ENCODE measurements around the gene SLC22A14.
"Not testable (repeated sequence)": the region's sequence is repeated elsewhere in the genome, so short reads cannot be mapped to it uniquely, and the experiment has no call there.

Gene SLC22A14

DNA sequence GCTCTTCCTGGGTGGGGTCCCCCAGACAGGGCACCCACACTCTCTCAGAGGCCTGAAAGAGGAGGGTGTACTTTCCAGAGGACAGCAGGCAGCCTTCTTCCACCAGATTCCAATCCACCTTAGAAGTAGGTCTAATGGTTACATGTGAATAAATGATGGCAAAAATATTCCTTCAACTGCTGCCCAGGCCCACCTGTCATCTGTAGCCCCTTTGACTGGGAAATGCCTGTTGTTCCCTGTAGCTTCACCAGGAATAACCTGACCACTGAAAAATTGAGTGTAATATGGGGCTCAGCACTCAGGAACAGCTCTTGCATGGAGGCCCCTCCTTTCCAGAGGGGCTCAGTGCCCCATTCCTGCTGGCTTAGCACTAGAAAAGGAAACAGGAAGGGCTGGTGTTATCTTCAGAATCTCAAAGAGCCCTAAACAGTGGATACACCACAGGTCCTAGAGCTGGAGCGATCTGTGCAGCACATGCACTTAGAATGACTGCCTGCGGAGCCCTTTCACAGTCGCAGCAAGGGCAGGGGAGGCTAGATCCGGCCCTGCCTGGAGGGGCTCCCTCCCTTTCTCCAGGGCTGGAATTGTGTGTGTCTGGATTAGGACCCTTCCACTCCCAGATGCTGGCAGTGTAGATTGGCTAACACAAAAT lies 32.1 kb downstream of the SLC22A14 start:
- DNase-seq (ENCODE audit: low spot score): no peak

DNA sequence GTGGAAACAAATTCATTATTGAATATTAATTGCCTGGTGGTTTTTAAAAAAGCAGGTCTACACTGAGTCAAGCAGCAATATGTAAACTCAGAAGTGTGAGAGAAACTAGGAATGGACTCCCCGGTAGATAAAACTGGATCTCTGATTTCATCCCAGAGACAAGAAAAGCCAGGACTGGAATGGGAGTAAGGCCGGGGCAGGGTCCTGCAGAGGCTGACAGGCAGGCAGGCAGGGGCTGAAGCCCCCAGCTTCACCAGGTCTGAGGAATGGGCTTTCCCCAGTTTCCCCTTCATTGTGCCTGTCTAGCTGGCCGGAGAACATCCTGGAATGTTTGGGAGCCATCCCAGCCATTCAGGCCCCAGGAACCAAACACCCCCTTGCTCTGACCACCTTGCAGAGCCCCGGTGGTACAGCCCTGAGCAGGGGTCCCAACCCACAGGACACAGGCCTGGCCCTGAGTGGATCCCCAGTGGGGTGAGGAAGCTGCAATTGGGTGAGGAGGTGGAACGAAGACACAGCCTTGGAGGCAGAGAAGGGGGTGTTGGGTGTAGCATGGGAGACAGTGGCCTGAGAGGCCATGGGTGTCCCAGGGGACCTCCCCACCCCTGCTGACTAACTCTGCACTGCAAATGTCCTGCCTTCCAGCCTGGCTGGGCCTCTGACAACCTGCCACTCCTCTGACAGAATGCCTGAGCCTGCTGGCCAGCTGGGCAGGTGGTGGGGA lies 32.8 kb downstream of the SLC22A14 start:
- no peak for DNase-seq (ENCODE audit: low spot score)

DNA sequence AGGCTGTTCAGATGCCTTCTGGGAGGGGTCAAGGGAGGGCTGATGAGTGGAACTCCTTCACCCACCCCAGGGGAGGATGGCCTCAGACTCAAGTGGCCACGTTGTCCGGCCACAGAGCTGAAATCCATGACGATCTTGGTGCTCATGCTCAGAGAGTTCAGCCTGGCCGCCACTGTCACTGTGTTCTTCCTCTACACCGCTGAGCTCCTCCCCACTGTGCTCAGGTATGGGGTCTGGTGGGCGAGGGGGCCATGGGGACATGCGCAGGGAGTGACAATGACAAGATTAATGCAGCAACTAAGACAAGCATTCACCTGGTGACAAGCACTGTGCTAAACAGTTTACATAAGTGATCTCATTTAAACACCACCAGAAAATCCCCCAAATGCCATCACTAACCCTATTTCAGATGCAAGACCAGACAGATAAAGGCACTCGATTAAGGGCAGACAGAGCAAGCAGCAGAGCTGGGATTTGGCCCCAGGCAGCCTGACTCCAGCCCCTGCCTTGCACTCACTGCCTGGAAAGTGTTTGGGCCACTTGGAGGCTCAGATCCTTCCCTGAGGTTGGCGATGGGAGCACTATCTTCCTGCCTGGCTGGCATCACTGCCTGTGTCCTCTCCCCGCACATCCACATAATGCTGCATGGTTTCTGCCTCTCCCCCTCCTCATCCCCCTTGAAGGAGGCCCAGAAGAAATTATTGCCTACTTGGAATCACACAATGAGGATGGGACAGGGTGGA lies 33.6 kb downstream of the SLC22A14 start:
- DNase-seq (ENCODE audit: low spot score): no peak

DNA sequence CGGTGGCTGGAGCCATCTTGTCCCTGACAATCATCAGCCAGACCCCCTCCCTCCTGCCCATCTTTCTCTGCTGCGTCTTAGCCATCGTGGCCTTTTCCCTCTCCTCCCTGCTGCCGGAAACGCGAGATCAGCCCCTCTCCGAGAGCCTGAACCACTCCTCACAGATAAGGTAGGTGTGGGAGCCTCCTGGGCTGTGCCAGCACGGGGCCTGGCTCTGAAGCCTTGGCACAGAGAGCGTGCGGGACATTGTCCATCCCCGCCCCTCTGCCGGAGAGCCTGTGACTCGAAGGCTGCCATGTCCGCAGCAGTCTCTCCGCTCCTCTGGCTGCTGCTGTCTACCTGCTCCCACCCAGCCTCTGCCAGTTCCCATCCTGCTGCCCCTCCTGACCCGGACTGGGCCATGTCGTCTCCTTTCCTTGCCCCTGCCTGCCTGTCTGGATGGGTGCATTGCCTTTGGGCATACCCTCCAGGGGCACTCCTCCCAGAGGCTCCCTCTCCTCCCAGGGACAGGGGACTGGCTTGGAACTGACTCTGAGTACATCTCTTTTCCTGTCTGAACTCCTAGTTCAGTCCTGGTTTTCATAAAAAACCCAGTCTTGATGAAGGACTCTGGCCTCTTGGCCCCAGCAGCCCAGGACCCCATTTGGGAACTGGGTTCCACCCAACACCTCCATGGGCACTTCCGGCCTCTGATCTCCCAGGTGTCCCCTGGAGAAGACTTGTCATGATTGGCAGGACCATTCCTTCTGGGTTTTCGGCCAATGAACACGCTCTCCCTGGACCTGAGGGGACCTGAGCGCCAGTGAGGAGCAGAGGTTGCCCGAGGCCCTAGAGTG lies 34.5 kb downstream of the SLC22A14 start:
- no peak for DNase-seq (ENCODE audit: low spot score)

DNA sequence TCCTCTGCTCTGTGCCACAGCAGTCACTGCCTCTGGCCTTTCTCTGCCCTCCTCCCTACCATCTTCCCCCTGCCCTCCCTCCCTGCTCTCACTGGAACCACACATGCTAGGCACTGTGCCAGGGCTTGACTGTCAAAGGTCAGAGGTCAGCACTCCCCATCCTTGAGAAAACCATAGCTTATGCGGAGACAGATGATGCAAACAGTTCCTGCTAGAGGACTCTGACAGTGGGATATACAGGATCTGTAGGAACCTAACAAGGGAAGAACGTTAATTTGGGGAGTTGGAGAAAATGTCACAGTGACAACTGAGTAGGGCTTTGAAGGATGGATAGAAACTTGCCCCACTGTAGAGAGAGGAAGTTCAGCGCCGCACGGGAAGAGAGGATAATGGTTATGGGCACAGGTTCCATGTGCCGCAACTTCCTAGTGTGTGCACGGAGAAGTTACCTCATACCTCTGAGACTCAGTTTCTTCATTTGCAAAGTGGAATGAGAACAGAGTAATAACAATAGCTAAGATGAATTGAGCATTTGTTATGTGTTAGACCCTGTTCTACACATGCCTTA lies 35.2 kb downstream of the SLC22A14 start:
- no peak for DNase-seq (ENCODE audit: low spot score)

DNA sequence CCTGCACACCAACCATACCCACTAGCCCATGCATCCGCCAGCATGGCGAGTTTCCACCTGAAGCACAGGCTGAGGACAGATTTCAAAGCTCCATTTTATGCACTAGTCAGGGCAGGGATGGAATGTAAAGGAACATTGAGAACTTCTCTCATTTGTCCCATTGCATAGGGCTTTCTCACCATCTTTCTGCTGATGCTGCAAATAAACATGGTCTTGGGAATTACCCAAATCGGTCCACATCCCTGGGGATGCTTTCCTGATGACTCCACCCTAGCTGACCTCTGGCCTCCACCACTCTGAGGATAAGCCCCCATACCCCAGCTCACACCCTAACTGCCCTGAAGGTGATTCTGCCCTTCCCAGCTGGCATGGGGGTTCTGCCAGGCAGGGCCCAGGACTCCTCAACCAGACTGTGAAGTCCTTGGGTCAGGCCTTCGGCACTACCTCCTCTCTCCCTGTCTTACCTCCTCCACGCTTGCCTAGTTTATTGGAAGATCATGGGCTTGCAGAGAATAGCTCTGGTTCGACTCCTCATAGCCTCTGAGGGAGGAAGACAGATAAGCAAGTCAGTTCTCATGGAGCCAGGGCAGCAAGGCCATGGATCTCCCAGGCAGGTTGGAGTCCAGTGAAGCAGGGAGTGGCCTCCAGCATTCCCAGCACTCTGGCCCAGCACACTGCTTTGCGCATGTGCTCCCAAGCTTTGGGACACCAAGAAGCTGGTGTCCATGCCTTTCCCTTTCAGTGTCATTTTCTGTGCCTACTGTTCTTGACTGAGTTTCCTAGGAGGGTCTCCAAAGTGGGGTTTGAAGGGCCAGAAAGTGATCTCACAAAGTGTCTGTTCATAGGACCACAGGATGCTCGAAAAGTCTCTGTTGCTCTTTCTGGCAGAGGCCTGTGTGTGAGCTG lies 36.9 kb downstream of the SLC22A14 start:
- DNase-seq (ENCODE audit: low spot score): no peak

DNA sequence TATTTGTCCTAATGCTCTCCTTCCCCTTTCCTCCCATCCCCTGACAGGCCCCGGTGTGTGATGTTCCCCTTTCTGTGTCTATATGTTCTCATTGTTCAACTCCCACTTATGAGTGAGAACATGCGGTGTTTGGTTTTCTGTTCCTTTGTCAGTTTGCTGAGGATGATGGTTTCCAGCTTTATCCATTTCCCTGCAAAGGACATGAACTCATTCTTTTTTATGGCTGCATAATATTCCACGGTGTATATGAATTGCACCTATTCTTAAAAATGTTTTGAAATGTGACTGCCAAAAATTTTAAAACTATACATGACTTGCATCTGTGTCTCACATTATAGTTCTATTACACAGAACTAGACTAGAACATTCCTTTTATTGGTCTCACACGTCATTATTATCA lies 38.5 kb downstream of the SLC22A14 start:
- DNase-seq (ENCODE audit: low spot score): not testable (repeated sequence)

DNA sequence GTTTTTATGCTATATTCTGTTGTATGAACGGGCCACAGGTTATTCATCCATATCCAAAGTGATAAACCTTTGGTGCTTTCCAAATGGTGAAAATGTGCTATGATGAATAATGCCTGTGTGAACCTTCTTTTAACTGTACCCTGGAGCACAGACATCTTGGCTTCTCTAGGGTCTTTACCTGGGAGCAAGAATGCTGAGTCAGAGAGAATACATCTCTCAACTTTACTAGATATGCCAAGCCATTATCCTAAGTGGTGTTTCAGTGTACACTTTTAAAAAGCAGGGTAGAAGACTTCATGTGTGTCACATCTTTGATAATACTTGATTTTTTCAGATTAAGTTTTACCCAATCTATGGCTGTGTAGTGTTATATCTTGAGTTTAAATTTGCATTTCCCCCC lies 41.0 kb downstream of the SLC22A14 start:
- DNase-seq (ENCODE audit: low spot score): no peak

DNA sequence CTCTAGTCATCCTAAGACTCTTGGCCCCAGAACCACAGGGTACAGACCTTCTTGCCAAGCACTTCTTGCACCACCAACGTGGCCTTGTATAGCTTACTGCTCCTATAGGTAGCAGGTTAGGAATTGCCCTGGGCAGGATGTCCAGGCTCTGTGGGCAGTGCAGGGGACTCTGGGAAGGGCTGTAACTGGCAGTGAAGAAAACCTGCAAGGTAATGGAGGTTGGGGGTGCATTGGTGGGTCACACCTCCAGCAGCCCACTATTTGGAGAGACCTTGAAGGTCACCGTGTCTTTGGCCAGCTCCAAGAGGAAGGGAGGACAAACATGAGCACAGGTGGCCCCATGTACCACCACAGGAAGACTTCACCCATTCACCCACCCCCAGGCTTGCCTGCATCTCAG lies 43.2 kb downstream of the SLC22A14 start:
- no peak for DNase-seq (ENCODE audit: low spot score)

DNA sequence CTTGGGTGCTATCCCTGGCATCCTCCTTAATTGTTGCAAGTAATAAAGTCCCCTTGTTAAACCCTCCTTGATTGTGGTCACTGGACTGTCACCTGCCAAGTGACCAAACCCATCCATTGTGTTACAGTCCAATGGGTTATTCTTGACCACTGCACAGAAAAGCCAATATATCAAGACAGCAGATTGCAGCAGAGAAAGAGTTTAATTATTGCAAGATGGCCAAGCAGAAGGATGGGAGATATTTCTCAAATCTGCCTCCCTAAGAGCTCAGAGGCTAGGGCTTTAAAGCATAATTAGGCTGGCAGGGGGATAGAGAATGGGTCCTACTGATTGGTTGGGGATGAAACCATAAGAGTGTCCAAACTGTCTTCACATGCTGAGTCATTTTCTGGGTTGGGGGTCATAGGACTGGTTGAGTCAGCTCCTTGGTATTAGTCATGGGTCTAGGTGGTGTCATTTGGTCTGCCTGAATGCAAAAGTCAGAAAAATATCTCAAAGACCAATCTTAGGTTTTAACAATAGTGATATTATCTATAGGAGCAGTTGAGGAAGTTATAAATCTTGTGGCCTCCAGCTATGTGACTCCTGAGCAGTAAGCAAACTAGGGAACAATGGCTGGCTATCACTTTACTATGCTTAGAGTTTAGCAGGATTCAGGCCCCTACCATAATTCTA lies 45.4 kb downstream of the SLC22A14 start:
- DNase-seq (ENCODE audit: low spot score): no peak

DNA sequence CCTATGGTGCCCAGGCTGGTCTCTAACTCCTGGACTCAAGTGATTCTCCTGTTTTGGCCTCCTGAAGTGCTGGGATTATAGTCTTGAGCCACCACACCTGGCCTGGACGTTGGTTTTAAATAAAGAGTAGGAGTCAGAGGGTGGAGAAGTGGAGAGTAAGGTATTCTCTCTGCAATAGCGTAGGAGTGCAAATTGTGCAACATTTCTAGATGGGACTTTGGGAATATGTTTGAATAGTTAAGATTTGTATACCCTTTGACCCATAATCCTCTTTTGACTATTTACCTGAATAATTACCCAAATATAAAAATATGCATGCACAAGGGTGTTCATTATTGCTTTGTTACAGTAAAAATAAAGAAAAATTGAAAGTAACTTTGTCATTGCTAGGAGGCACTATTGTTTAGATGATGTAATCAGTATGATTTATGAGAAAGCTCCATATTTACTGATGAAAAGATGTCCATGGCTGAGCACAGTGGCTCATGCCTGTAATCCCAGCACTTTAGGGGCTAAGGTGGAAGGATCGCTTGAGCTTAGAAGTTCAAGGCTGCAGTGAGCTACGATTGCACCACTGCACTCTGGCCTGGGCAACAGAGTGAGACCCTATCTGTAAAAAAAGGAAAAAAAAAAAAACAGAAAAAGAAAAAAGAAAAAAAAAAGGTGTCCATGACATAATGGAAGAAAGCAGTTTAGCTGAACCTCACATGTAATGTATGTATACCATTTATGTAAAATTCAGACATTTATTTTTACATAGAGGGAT lies 49.3 kb downstream of the SLC22A14 start:
- no peak for DNase-seq (ENCODE audit: low spot score)

DNA sequence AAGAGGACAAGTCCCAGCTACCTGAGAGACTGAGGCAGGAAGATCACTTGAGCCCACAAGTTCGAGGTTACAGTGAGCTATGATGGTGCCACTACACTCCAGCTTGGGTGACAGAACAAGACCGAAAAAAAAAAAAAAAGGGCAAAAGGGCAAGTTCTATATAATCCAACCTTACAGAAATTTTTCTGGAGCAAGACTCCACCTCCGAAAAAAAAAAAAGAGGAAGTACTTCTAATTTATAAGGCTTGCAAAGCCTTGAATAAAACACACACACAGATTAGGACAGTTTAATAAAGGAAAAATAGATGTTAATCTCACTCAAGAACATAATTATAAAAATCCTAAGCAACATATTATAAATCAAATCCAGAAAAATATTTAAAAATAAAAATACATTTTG lies 50.1 kb downstream of the SLC22A14 start:
- DNase-seq (ENCODE audit: low spot score): no peak

DNA sequence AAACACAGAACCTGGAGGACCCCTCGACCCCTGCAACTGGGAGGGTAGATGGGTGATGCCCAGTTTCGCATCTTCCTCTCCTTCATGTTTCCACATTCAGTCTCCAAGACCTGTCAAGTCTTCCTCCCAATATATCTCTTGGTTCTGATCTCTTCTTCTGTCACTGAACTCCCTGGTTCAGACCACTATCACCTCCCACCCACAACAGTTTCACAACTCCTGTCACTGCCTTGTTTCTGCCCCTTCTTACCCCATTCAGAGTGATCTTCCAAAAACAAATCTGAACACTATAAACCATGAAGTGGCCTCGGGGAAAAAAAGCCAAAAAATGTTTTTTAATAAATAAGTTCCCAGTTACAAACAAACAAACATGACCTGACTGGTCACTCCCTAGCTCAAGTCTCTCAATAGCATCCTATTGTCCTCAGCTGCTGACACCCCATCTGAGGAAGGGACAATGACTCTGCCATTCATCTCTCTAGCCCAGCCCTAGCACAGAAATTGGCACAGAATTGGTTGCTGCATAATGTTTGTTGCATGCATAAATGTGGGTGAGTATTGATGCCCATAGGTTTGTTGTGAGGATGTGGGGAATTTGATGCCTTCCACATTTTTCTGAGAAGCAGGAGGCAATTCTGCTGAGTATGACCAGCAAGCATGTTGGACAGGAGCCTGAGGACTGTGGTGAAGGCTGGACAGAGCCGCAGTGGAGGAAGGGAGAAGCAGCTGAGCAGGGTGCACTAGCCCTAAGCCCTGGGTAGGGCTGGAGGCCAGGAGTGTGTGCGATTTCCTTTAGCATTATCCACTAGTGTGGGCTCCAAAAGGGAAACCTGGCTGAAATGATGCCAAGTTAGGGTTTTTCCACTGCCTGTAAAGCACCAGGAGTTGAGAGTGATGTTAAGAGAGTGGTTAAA lies 52.3 kb downstream of the SLC22A14 start:
- no peak for DNase-seq (ENCODE audit: low spot score)

DNA sequence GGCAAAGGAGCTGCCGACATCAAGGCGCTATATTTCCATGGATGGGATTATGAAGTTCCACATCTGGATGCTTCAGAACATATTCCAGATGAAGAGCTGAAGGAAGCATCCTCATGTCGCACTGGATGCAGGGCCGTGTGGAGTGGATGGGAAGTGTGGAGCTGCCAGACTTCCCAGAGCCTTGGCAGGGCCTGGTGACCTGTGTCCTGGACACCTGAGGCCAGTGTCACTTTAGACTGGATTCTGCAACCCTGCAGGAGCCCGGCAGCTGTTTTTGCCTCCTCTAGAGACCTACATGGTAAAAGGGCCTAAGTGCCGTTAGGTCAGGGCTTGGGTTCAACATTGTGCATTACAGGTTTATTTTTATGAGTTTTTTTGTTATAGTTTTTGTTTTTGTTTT lies 53.2 kb downstream of the SLC22A14 start:
- no peak for DNase-seq (ENCODE audit: low spot score)

DNA sequence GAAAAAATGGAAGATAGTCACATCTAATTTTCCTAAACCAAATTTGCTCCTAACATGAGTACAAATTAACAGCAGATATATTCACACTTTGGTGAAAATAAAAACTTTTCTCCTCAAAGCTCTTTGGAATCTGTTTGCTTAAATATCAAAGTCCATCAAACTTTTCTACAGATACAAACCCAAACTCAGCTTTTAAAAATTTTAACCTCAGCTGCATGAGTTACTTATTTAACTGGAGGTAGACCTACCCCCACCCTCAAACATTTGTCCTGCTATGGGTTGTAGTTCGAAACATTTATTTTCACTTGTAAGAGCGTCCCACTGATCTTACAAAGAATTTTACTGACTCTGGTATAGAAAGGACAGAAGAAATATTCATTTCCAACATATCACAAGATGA lies 55.6 kb downstream of the SLC22A14 start:
- DNase-seq (ENCODE audit: low spot score): no peak

DNA sequence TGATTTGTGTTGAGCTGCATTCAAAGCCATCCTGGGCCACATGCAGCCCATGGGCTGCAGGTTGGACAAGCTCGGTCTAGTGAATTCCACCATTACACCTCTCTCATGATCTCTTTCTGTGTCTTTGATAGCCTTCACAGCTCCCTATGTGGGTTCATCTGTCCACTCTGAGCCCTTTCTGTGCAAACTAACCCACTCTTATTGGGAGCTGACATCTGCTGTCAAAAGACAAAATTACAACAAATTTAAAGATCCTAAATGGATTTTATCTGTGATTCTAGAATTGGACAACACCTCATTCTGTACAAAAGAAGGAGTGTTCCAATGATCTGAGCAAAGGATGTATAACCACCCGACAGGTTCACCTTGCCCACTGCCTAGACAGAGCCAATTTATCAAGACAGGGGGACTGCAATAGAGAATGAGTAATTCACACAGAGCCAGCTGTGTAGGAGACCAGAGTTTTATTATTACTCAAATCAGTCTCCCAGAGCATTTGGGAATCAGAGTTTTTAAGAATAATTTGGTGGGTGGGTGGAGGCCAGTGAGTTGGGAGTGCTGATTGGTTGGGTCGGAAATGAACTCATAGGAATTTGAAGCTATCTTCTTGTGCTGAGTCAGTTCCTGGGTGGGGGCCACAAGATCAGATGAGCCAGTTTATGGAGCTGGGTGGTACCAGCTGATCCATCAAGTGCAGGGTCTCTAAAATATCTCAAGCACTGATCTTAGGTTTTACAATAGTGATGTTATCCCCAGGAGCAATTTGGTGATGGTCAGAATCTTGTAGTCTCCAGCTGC lies 61.9 kb downstream of the SLC22A14 start:
- no peak for DNase-seq (ENCODE audit: low spot score)

DNA sequence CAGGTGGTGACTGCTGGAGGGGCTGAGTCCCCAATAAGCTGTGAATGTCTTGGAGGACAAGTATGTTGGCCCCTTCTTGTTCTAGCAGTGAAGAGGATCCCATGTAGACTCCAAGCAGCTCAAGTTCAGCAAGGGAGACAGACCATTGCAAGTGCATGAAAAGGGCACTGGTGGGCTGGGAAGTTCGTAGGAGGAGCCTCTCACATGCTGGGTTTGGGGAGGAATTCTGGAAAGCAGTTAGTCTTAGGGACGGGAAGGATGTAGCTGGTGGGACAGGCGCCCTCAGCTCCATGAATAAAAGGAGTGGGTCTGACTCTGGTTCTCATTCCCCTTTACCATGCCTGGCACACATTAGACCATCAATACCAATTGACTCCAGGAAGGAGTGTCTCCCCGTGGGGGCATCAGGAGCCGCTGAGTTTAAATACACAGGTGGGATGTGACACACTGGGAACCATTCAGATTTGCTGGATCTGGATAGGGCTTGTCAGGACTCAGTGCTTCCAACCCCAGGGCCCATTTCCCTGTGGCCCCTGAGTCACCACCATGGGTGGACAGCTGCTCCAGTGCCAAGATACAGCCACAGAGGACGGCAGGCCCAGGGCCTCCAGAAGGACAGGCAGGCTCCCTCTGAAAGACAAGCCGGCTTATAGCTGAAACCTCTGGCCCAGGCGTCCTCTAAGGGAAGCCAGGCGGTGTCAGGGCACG lies 63.9 kb downstream of the SLC22A14 start:
- DNase-seq (ENCODE audit: low spot score): no peak
